Central memory CD8-positive, alpha-beta T cell (primary cell): ENCODE data around the gene XKR7.

Experiments
- ATAC-seq: fragments of 150-1000 bp; cut with Tn5 transposase; replicated peaks from 2 replicates; pipeline ENCODE4 v1.10.0; 2022; ENCODE audit warnings: mild to moderate bottlenecking, moderate FRiP score, moderate number of reproducible peaks; ENCODE audit not compliant: poor library complexity, severe bottlenecking; ENCODE audit errors: extremely low read depth
- DNase-seq, 2 donors: peaks; one replicate each; pipeline ENCODE4 v3.0.0; 2021; ENCODE audit warnings: low spot score in 2 of 2
- H3K27ac Mint-ChIP-seq: one replicate; pipeline ENCODE4 v1.8.0; 2022; ENCODE audit warnings: low read depth, mild to moderate bottlenecking, moderate library complexity, mixed read lengths
- H3K27me3 Mint-ChIP-seq: one replicate; pipeline ENCODE4 v1.8.0; 2022; ENCODE audit warnings: mixed read lengths
- H3K36me3 Mint-ChIP-seq: one replicate; pipeline ENCODE4 v1.8.0; 2022; ENCODE audit warnings: mild to moderate bottlenecking, moderate library complexity, mixed read lengths; ENCODE audit not compliant: insufficient read depth
- H3K4me1 Mint-ChIP-seq: one replicate; pipeline ENCODE4 v1.8.0; 2022; ENCODE audit warnings: mixed read lengths
- H3K4me3 Mint-ChIP-seq: one replicate; pipeline ENCODE4 v1.8.0; 2022; ENCODE audit warnings: mild to moderate bottlenecking, moderate library complexity, mixed read lengths
- H3K9me3 Mint-ChIP-seq: one replicate; pipeline ENCODE4 v1.8.0; 2022; ENCODE audit warnings: mixed read lengths

The XKR7 gene

DNA sequence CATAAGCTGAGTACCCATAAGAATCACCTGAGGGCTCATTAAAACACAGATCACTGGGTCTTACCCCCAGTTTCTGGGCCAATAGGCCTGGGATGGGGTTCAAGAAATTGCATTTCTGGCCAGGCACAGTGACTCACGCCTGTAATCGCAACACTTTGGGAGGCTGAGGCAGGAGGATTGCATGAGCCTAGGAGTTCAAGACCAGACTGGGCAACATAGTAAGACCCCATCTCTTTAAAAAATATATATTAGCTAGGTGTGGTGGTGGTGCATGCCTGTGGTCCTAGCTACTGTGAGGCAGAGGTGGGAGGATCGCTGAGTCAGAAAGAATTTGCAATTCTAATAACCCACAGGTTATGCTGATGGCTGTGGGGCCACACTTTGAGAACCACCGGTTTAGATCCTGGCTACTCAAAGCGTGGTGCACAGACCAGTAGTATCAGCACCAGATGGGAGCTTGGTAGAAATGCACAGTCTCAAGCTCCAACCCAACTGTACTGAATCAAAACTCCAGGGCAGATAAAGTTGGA lies 44.3 kb downstream of the XKR7 start:
- H3K4me3 Mint-ChIP-seq = no peak overlapping the region
- ATAC-seq = no peak
- peaks cover 52% of the 10 kb centered on the region for H3K27me3 Mint-ChIP-seq
- H3K27ac Mint-ChIP-seq = no peak overlapping the region
- peaks cover 6% of the 10 kb centered on the region for H3K4me1 Mint-ChIP-seq
- H3K9me3 Mint-ChIP-seq = no peaks in the 10 kb centered on the region
- no peak for DNase-seq
- no peaks in the 10 kb centered on the region for H3K36me3 Mint-ChIP-seq

DNA sequence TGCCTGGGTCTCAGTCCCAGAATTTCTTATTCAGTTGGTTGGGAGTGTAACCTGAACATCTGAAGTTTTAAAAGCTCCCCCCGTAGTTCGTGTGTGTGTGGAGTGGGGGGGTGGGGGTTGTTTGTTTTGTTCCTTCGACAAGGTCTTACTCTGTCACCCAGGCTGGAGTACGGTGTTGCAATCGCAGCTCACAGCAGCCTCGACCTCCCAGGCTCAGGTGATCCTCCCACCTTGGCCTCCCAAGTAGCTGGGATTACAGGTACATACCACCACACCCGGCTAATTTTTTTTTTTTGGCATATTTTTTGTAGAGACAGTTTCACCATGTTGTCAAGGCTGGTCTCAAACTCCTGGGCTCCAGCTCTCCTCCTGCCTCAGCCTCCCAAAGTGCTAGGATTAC lies 45.4 kb downstream of the XKR7 start:
- Mint-ChIP-seq H3K4me3 (no peak overlapping the region), H3K27me3 (peaks cover 55% of the 10 kb centered on the region), H3K27ac (no peak overlapping the region), H3K4me1 (peaks cover 8% of the 10 kb centered on the region), H3K9me3 (no peaks in the 10 kb centered on the region), H3K36me3 (peaks cover 2% of the 10 kb centered on the region)
- no peak for DNase-seq
- ATAC-seq = no peak

DNA sequence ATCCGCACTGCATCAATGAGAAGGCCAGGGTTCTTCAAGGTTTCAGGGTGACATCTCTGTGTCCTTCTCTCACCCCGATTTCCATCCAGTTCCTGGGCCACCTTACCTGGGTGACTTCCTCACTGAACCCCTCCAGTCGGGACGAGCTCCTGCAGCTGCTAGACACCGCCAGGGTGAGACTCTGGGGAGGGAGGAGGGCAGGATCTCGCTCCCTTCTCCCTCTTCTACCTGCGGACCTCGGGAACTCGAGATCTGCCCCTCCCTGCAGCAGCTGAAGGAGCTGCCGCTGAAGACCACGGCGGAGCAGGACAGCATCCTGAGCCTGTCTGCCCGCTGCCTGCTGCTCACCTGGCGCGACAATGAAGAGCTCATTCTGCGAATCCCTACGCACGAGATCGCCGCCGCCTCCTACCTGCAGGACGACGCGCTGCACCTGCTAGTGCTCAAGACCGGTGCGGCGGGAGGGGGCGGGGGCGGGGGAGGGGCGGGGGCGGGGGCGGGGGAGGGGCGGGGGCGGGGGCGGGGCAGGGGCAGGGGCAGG lies 49.8 kb downstream of the XKR7 start:
- DNase-seq (no peak), ATAC-seq (peak; percentile 50)
- no peaks in the 10 kb centered on the region for H3K9me3 Mint-ChIP-seq
- H3K27me3 Mint-ChIP-seq = peaks cover 81% of the 10 kb centered on the region
- peaks cover 5% of the 10 kb centered on the region for H3K36me3 Mint-ChIP-seq
- H3K4me3 Mint-ChIP-seq = peak overlapping the region; percentile 83
- no peak overlapping the region for H3K27ac Mint-ChIP-seq
- H3K4me1 Mint-ChIP-seq = peaks cover 24% of the 10 kb centered on the region

DNA sequence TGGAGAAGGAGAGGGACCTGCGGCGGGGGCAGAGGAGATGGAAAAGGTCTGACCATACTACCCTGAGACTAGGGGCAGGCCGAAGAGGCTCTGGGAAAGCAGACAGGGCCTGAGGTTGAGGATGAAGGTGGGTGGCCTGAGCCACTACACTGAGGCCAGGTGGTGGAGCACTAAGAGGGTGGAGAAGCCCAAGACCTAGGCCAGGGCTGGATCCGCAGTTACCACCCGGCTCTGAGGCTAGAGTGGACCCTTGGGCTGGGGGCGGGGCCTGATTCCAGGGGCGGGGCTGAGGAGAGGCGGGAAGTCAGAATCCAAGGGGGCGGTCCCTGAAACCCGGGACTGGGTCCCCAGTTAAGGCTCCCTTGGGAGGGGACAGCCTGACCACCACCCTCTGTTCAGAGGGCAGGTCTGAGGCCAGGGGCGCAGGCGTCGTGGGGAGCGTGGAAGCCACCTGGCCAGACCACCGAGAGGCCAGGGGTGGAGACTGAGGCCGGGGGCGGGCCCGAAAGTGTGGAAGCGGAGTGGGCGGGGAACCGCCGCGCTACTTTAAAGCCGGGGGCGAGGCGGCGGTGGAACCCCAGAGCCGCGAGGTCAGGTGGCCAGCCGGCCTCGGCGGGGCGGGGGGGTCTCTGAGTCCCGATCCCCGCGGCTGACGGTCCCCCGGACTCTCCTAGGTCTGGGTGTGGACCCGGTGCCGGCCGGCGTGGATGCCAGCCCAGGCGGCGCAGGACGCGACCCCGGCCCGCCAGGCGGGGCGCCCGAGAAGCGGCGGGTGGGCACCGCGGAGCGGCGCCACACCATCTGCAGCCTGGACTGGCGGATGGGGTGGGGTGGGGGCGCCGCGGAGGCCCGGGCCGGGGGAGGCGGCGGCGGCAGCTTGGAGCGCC lies 50.6 kb downstream of the XKR7 start:
- DNase-seq = no peak

DNA sequence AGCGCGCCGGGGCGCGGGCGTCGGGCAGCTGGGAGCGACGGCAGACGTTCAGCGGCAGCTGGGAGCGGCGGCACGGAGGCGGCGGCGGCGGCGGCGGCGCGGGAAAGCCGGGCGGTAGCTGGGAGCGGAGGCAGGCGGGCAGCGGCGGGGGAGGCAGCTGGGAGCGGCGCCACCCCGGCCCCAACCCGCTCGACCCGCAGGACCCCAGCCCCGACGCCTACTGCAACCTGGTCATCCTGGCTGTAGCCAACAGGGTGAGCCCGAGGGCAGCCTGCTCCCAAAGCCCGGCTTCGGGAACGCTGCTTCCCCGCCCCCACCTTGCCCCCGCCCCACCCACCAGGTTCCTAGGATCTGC lies 51.2 kb downstream of the XKR7 start:
- H3K4me1 Mint-ChIP-seq = peaks cover 24% of the 10 kb centered on the region
- peaks cover 95% of the 10 kb centered on the region for H3K27me3 Mint-ChIP-seq
- no peak for ATAC-seq
- H3K36me3 Mint-ChIP-seq = peaks cover 5% of the 10 kb centered on the region
- H3K27ac Mint-ChIP-seq = peak overlapping the region; percentile 26
- peak overlapping the region; percentile 86 for H3K4me3 Mint-ChIP-seq
- no peaks in the 10 kb centered on the region for H3K9me3 Mint-ChIP-seq
- DNase-seq = no peak

More for the DNA sequence above, 50.6 kb downstream of the XKR7 start:
- Mint-ChIP-seq H3K9me3 (no peaks in the 10 kb centered on the region), H3K27ac (no peak overlapping the region), H3K4me3 (peak overlapping the region; percentile 83), H3K27me3 (peaks cover 89% of the 10 kb centered on the region), H3K4me1 (peaks cover 24% of the 10 kb centered on the region), H3K36me3 (peaks cover 5% of the 10 kb centered on the region)
- peak; percentile 30 for ATAC-seq

DNA sequence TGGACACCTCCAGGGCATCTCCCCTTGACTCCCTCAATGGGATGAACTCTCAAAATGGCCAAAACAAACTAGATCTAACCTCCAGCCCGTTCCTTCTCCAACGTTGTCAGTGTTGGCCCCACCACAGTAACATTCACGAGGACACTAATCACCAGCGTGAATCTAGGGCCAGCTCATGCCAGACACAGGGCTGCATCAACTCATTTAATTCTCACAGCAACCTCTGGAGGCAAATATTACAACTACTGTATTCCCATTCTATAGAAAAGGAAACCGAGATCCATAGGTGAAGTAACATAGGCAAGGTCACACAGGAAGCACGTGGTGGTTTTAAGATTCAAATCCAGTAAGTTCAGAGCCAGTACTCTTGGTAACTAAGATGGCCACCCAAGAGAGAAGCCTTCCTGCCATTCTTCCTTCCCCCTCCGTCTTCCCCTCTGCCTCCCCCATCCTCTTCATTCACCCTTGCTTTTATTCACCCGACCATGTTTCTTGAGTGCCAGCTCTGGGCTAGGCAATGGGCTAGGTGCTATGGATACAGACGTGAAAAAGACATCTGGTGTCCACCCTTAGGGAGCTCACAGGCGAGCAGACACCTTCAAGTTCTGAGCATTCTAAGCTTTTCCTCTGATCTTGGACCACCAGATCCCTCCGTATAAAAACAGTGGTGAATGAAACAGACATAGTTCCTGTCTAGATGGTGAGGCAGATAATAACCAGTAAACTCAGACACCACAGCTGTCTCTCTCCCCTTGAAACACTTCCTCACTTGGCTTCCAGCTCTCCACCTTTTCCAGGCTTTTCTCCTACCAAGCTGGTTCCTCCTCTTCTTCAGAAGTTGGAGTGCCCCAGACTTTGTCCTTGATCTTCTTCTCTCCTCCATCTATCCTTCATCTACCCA lies 51.9 kb downstream of the XKR7 start:
- peaks cover 96% of the 10 kb centered on the region for H3K27me3 Mint-ChIP-seq
- peaks cover 24% of the 10 kb centered on the region for H3K4me1 Mint-ChIP-seq
- DNase-seq = no peak
- peaks cover 5% of the 10 kb centered on the region for H3K36me3 Mint-ChIP-seq
- peak overlapping the region; percentile 86 for H3K4me3 Mint-ChIP-seq
- no peaks in the 10 kb centered on the region for H3K9me3 Mint-ChIP-seq
- H3K27ac Mint-ChIP-seq = peak overlapping the region; percentile 26
- ATAC-seq = peak; percentile 53

DNA sequence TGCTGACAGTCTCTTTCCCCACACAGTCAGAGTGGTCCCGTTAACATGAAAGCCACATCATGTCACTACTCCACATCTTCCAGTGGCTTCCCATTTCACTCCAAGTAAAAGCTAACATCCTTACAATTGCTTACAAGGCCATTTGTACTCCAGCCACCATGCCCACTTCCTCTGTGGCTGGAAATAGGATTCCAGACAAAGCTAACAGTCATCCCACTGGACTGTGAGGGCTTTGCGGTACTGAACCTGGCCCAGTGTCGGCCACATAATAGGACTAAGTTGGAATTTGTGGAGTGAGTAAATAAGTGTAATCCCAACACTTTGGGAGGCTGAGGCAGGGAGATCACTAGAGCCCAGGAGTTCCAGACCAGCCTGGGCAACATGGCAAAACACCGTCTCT lies 53.1 kb downstream of the XKR7 start:
- DNase-seq (no peak), ATAC-seq (no peak)
- Mint-ChIP-seq H3K27ac (no peak overlapping the region), H3K4me1 (peaks cover 24% of the 10 kb centered on the region), H3K27me3 (peaks cover 95% of the 10 kb centered on the region), H3K4me3 (no peak overlapping the region), H3K36me3 (peaks cover 5% of the 10 kb centered on the region), H3K9me3 (no peaks in the 10 kb centered on the region)

DNA sequence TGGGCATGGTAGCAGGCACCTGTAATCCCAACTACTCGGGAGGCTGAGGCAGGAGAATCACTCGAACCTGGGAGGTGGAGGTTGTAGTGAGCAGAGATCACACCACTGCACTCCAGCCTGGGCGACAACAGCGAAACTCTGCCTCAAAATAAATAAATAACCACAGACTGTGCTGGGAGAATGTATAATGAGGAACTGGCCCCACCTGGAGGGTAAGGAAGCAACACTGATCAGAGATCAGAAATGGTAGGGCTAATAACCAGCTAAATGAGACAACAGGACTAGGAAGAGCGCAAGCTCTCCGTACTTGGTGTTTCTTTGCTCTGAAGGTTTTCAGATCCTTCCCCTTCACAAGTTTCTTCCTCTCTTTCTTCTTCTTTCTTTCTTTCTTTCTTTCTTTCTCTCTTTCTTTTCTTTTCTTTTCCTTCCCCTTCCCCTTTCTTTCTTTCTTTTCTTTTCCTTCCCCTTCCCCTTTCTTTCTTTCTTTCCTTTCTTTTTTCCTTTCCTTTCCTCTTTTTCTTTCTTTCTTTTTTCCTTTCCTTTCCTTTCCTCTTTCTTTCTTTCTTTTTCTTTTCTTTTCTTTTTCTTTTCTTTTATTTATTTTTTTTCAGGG lies 56.8 kb downstream of the XKR7 start:
- DNase-seq = no peak
- peaks cover 9% of the 10 kb centered on the region for H3K4me1 Mint-ChIP-seq
- ATAC-seq = no peak
- H3K27ac Mint-ChIP-seq = no peak overlapping the region
- H3K27me3 Mint-ChIP-seq = peaks cover 74% of the 10 kb centered on the region
- no peaks in the 10 kb centered on the region for H3K36me3 Mint-ChIP-seq
- no peak overlapping the region for H3K4me3 Mint-ChIP-seq
- H3K9me3 Mint-ChIP-seq = no peaks in the 10 kb centered on the region

DNA sequence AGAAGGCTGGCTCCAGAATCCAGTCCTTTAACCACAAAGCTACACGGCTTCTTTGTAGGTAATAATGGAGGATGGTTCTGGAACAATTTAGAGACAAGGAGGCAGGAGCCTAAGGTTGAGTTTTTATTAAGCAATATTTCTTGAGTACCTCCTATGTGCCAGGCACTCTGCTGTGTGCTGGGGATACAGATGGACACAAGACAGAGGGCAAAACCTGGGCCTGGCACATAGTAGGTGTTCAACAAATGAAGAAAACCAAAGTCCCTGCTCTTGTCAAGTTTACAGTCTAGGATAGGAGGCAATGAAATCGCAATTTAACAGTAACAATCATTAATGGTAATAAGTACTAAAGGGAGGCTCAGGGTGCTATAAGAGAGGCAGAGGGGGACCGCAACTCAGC lies 59.7 kb downstream of the XKR7 start:
- DNase-seq = no peak
- Mint-ChIP-seq H3K4me1 (no peaks in the 10 kb centered on the region), H3K27ac (peak overlapping the region; percentile 19), H3K9me3 (no peaks in the 10 kb centered on the region), H3K36me3 (no peaks in the 10 kb centered on the region), H3K4me3 (no peak overlapping the region), H3K27me3 (peaks cover 51% of the 10 kb centered on the region)
- ATAC-seq = no peak

DNA sequence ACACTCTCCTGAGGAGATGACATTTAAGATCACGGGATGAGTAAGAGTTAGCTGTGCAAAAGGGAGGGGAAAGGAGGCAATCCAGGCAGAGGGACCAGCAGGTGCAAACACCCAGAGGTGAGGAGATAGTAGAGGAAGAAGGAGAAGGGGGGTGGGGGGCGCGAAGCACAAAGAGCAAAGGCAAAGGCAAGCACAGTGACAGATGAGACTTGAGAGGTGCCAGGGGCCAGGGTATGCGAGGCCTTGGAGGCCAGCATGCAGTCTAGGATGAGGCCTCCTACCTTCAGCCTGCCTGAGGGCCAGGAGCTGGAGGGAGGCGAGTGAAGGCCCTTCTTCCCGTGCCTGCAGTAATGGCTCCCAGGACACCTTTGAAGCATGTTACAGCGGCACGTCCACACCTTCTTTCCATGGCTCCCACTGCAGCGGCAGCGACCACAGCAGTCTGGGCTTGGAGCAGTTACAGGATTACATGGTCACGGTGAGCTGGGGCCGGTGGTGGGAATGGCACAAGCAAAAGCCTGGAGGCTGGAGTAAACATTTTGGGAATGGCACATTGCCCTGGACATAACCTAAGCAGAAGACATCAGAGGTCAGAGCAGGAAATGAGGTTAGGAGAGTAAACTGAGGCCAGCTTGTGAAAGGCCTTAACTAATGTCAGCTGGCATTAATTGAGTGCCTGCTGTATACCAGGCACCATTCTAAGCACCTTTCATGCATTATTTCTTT lies 60.9 kb downstream of the XKR7 start:
- Mint-ChIP-seq H3K9me3 (no peaks in the 10 kb centered on the region), H3K27me3 (peaks cover 51% of the 10 kb centered on the region), H3K4me3 (no peak overlapping the region), H3K4me1 (no peaks in the 10 kb centered on the region), H3K36me3 (no peaks in the 10 kb centered on the region), H3K27ac (no peak overlapping the region)
- ATAC-seq (no peak), DNase-seq (no peak)

DNA sequence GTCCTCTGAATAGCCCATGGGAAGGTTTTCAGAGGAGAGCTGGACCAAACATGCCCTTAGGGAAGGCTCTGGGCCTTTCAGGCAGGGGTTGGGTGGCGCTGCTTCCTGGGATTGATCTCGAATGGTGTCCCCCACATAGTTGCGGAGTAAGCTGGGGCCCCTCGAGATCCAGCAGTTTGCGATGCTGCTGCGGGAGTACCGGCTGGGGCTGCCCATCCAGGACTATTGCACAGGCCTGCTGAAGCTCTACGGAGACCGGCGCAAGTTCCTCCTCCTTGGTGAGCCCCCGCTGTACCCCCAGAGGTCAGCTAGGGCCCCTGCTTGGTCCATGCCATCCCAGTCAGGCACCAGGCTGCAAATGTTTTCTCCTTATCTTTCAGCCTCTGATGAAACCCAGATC lies 61.6 kb downstream of the XKR7 start:
- Mint-ChIP-seq H3K36me3 (no peaks in the 10 kb centered on the region), H3K4me1 (no peaks in the 10 kb centered on the region), H3K9me3 (no peaks in the 10 kb centered on the region), H3K27ac (no peak overlapping the region), H3K4me3 (no peak overlapping the region), H3K27me3 (peaks cover 51% of the 10 kb centered on the region)
- DNase-seq (no peak), ATAC-seq (no peak)
